K562 (cell line): ENCODE results near the gene SLC25A1. TPM values are rescaled to one million over a fixed set of nuclear protein-coding genes. Genes with fewer than 3 reads are reported as not detected.

ENCODE experiments used
- CREB5 ChIP-seq: fragments of 250-450 bp; sonication (Bioruptor Pico); IDR thresholded peaks from 2 replicates; pipeline ENCODE4 v1.5.0; 2020; ENCODE audit warnings: mild to moderate bottlenecking
- EZH2 ChIP-seq: IDR thresholded peaks from 2 replicates; pipeline ENCODE4 v1.6.1; 2012; ENCODE audit warnings: low read depth, mild to moderate bottlenecking, inconsistent platforms, low read length, borderline replicate concordance
- GABPA ChIP-seq: fragments of 200-800 bp; sonication (Bioruptor generic); conservative IDR thresholded peaks from 2 replicates; pipeline ENCODE4 v1.6.1; 2016; ENCODE audit warnings: low read depth, missing genetic modification characterization, missing compliant biosample characterization
- IFI16 ChIP-seq: fragments of 250-450 bp; sonication (Bioruptor Pico); IDR thresholded peaks from 2 replicates; pipeline ENCODE4 v2.1.2; 2022; ENCODE audit warnings: mild to moderate bottlenecking, inconsistent platforms
- MTA3 ChIP-seq: fragments of 450-650 bp; formaldehyde crosslinking; IDR thresholded peaks from 2 replicates; pipeline ENCODE4 v1.6.1; 2017; ENCODE audit warnings: mild to moderate bottlenecking, borderline replicate concordance
- SRSF3 ChIP-seq: fragments of 200-400 bp; formaldehyde crosslinking; IDR thresholded peaks from 2 replicates; pipeline ENCODE4 v1.6.1; 2016; ENCODE audit warnings: mild to moderate bottlenecking, low read length, moderate library complexity; ENCODE audit not compliant: insufficient read depth
- TEAD2 ChIP-seq: fragments of 450-650 bp; IDR thresholded peaks from 2 replicates; pipeline ENCODE4 v1.6.1; 2016; ENCODE audit warnings: missing genetic modification characterization, control low read depth, missing compliant biosample characterization
- TRIM28 ChIP-seq: fragments of 450-650 bp; IDR thresholded peaks from 2 replicates; pipeline ENCODE4 v1.6.1; 2017
- ZBTB40 ChIP-seq, 2 experiments: fragments of 450-650 bp in 1 of 2; sonication (generic) in 1 of 2; formaldehyde crosslinking in 1 of 2; IDR thresholded peaks; 2 replicates each; pipeline versions ENCODE4 v1.7.1 to v1.9.0; 2016 to 2022; ENCODE audit warnings: inconsistent platforms in 1 of 2, mild to moderate bottlenecking in 1 of 2, missing genetic modification reagents in 1 of 2
- ZC3H4 ChIP-seq: sonication (generic); formaldehyde crosslinking; IDR thresholded peaks from 2 replicates; pipeline ENCODE4 v1.9.0; 2021; ENCODE audit warnings: missing genetic modification reagents, borderline replicate concordance
- ZFP36 ChIP-seq: fragments of 150-350 bp; IDR thresholded peaks from 2 replicates; pipeline ENCODE4 v1.6.1; 2018; ENCODE audit warnings: low read length, low read depth; ENCODE audit not compliant: partially characterized antibody
- ZFPM2 ChIP-seq: fragments of 250-450 bp; sonication (Bioruptor Pico); IDR thresholded peaks from 2 replicates; pipeline ENCODE4 v1.5.1; 2022; ENCODE audit warnings: mild to moderate bottlenecking
- ZNF212 ChIP-seq: fragments of 450-650 bp; formaldehyde crosslinking; IDR thresholded peaks from 2 replicates; pipeline ENCODE4 v1.4.0; 2020; ENCODE audit warnings: mild to moderate bottlenecking
- polyA plus RNA-seq, 8 experiments: library from polyadenylated mRNA; depleted of rRNA in 4 of 8; stranded (reverse) in 5 of 8; unstranded in 3 of 8; fragments of >200 nt; fragmentation: Nextera tagmentation in 2 of 8; fragmentation: Illumina TruSeq in 1 of 8; extraction: Ambion mirVana in 2 of 8; extraction: Trizol in 1 of 8; gene quantifications; 2 replicates each; pipeline versions ENCODE4 v1.2.1 to v1.2.3, GENCODE V29; 2011 to 2014; ENCODE audit warnings: inconsistent platforms in 1 of 8, missing spikeins in 1 of 8
- total RNA-seq, 7 experiments: library from RNA; depleted of rRNA in 6 of 7; stranded (reverse); fragments of >200 nt in 6 of 7; fragmentation: Illumina TruSeq in 2 of 7; extraction: Trizol in 2 of 7; gene quantifications; 2 replicates each; pipeline versions ENCODE4 v1.2.1 to v1.2.3, GENCODE V29; 2011 to 2021; ENCODE audit warnings: low replicate concordance in 1 of 7
- TF ChIP-seq, protein P1 (sequence below), 3 experiments: fragments of 200-800 bp in 1 of 3; sonication (Bioruptor generic) in 1 of 3; sonication (generic) in 1 of 3; formaldehyde crosslinking in 1 of 3; IDR thresholded peaks; 2 replicates each; pipeline versions ENCODE4 v1.6.1 to v1.8.0; 2016 to 2022; ENCODE audit warnings: mild to moderate bottlenecking in 2 of 3, missing compliant biosample characterization in 2 of 3, missing genetic modification characterization in 2 of 3, missing genetic modification reagents in 1 of 3

SLC25A1 gene
- total and polyA plus RNA-seq, 9 of the 15 experiments (the other 6 are each of a cell fraction or from before 2014, with no cell fraction given), result 11.0 to 408 (median 110) TPM

- TF ChIP-seq ZBTB40 (IDR thresholded peaks at IDR 0.05) (no peak), ZBTB40 (CRISPR knock-in tag; IDR thresholded peaks at IDR 0.05) (peak; percentile 40; the same call in 1 of the 2 replicates), MTA3 (no peak), TRIM28 (no peak), GABPA (tag) (no peak), ZFPM2 (0 out of 2 replicates have a peak, but pooled peaks have one; percentile 59), ZFP36 (no peak), CREB5 (CRISPR knock-in tag) (no peak), EZH2 (peak; percentile 91; the same call in 1 of the 2 replicates), TEAD2 (tag) (no peak), IFI16 (CRISPR knock-in tag) (no peak), ZC3H4 (no peak), ZNF212 (CRISPR knock-in tag) (no peak), SRSF3 (0 out of 2 replicates have a peak, but pooled peaks have one; percentile 11)
- TF ChIP-seq, protein P1, sequence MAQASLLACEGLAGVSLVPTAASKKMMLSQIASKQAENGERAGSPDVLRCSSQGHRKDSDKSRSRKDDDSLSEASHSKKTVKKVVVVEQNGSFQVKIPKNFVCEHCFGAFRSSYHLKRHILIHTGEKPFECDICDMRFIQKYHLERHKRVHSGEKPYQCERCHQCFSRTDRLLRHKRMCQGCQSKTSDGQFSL (CRISPR knock-in tag; IDR thresholded peaks at IDR 0.05), result peak; percentile 88
- TF ChIP-seq, protein P1 (tag; IDR thresholded peaks at IDR 0.05), result no peak
- TF ChIP-seq, all 486 proteins: peak for 16
Measured at GRCh38 chr22:19196841-19197612, 18.5 kb upstream of the SLC25A1 start (continued).
